Pancreas (tissue), 10 donors: ENCODE data around the gene CC2D1B. TPM values are rescaled to one million over a fixed set of nuclear protein-coding genes. Genes with fewer than 3 reads are reported as not detected.

Source experiments
- ATAC-seq, 4 donors: fragments of 200-7000 bp; cut with Tn5 transposase; one replicate each; pipeline versions ENCODE4 v1.8.0 to v1.9.1; 2020; ENCODE audit warnings: mild to moderate bottlenecking in 4 of 4, moderate library complexity in 4 of 4
- DNase-seq, 6 donors: peaks; one replicate each; pipeline ENCODE4 v3.0.0-alpha.2; 2020
- FAIRE-seq: peaks from 2 replicates; lab custom pipeline; 2012; peaks lifted over from hg19 to GRCh38; lab: Jason Lieb, UNC
- H3K27ac ChIP-seq, 4 donors: fragments of 200-600 bp; sonication (generic); 1 replicate in 3 of 4; 2 replicates in 1 of 4; pipeline versions ENCODE4 v1.5.0 to v1.8.0; 2020
- H3K27me3 ChIP-seq, 4 donors: fragments of 200-600 bp; one replicate each; pipeline ENCODE4 v1.8.0; 2021
- H3K36me3 ChIP-seq, 3 donors: fragments of 200-600 bp; sonication (generic) in 1 of 3; one replicate each; pipeline versions ENCODE4 v1.5.0 to v1.8.0; 2020 to 2021
- H3K4me1 ChIP-seq, 3 donors: fragments of 200-600 bp; one replicate each; pipeline ENCODE4 v1.8.0; 2021
- H3K4me3 ChIP-seq, 4 donors: fragments of 200-600 bp; sonication (generic) in 2 of 4; one replicate each; pipeline versions ENCODE4 v1.5.0 to v1.8.0; 2020 to 2021
- H3K9me3 ChIP-seq, 4 donors: fragments of 200-600 bp; one replicate each; pipeline ENCODE4 v1.8.0; 2021
- CTCF ChIP-seq, 4 donors: fragments of 200-600 bp; sonication (generic) in 3 of 4; IDR thresholded peaks; one replicate each; pipeline versions ENCODE4 v1.5.0 to v1.8.0; 2021; ENCODE audit warnings: antibody characterized with exemption in 4 of 4
- WGBS, 2 donors: extraction: QIAGEN DNeasy Blood & Tissue Kit; methylation state at CpG; one replicate each; pipeline ENCODE4 v1.1.7; 2013; 5-methylcytosine and 5-hydroxymethylcytosine counted together
- intact Hi-C, 3 donors: fragments of 100-400 bp; cut with DNase I; formaldehyde crosslinking; loops; one replicate each; pipeline versions ENCODE4 v1.11.1 to v1.14.2; 2022
- polyA plus RNA-seq, 2 donors: library from polyadenylated mRNA; stranded (reverse); fragments of 200-250 nt; gene quantifications; one replicate each; pipeline ENCODE4 v1.2.3, GENCODE V29; 2013
- total RNA-seq, 6 donors: library from RNA; stranded (reverse); fragmentation: NEBNext Ultra II Directional in 4 of 6; extraction: Animal tissue kit (Norgen Biotek cat#: 25700) in 4 of 6; gene quantifications; one replicate each; pipeline versions ENCODE4 v1.2.1 to v1.2.4, GENCODE V29; 2021 to 2023
- donor health status: healthy with polysubstance abuse.
- donor health status: DM: no; HTN: no; CAD: no; lungs with moderate emphysema.
- donor health status: DM: no; HTN: no; CAD: no.
- donor health status: control.
- donor health status: control.
- donor health status: Bipolar disorder and iron deficiency.
- donor health status: DM: yes; HTN: yes; CAD: no.
- donor health status: DM: no; HTN: no; CAD: no.
- donor health status: DM: no; HTN: no; CAD: no.
- donor health status: DM: yes; HTN: yes; CAD: no.

Gene CC2D1B
- total and polyA plus RNA-seq, 8 donors = 13.3 to 22.3 (median 14.6) TPM

GRCh38 chr1:52325786-52326185, 40.2 kb downstream of the CC2D1B start:
- DNase-seq (no peak), ATAC-seq (no peak), FAIRE-seq (no peak)
- no peaks in the 10 kb centered on the region for H3K9me3 ChIP-seq
- intact Hi-C loops = no loop called here
- no peaks in the 10 kb centered on the region for H3K4me1 ChIP-seq
- H3K27ac ChIP-seq = no peak overlapping the region
- TF ChIP-seq CTCF (IDR thresholded peaks at IDR 0.05) = no peak
- H3K36me3 ChIP-seq = no peaks in the 10 kb centered on the region
- H3K4me3 ChIP-seq = no peak overlapping the region
- 85 to 89% methylated on average over 5 of the region's 5 CpGs for WGBS, 2 donors
- H3K27me3 ChIP-seq = no peaks in the 10 kb centered on the region

GRCh38 chr1:52323731-52324130, 42.3 kb downstream of the CC2D1B start:
- no peak overlapping the region for H3K27ac ChIP-seq
- no peaks in the 10 kb centered on the region for H3K9me3 ChIP-seq
- H3K4me1 ChIP-seq = no peaks in the 10 kb centered on the region
- no peaks in the 10 kb centered on the region for H3K27me3 ChIP-seq
- no peak for ATAC-seq
- FAIRE-seq = no peak
- no peak overlapping the region for H3K4me3 ChIP-seq
- WGBS, 2 donors = 96 to 97% methylated on average over 8 of the region's 8 CpGs
- no peaks in the 10 kb centered on the region for H3K36me3 ChIP-seq
- DNase-seq = no peak
- intact Hi-C loops = no loop called here
- TF ChIP-seq CTCF (IDR thresholded peaks at IDR 0.05) = no peak

GRCh38 chr1:52321061-52321460, 44.9 kb downstream of the CC2D1B start:
- Histone ChIP-seq H3K4me1 (no peaks in the 10 kb centered on the region), H3K27me3 (no peaks in the 10 kb centered on the region), H3K27ac (no peak overlapping the region), H3K9me3 (no peaks in the 10 kb centered on the region), H3K4me3 (no peak overlapping the region), H3K36me3 (no peaks in the 10 kb centered on the region)
- intact Hi-C loops = no loop called here
- TF ChIP-seq CTCF (IDR thresholded peaks at IDR 0.05) = no peak
- no peak for DNase-seq
- WGBS, 2 donors = 99 to 100% methylated on average over 2 of the region's 2 CpGs
- FAIRE-seq = no peak
- no peak for ATAC-seq

- intact Hi-C loops = no loop called here
- H3K27me3 ChIP-seq = no peaks in the 10 kb centered on the region
- H3K4me1 ChIP-seq = no peaks in the 10 kb centered on the region
- no peaks in the 10 kb centered on the region for H3K9me3 ChIP-seq
- H3K27ac ChIP-seq = no peak overlapping the region
- TF ChIP-seq CTCF (IDR thresholded peaks at IDR 0.05) = no peak
- no peak overlapping the region for H3K4me3 ChIP-seq
- FAIRE-seq (no peak), DNase-seq (peak in 3 of 6 donors; percentile 45 to 76 (median 70)), ATAC-seq (no peak)
- peaks cover 0 to 6% (median 0%) of the 10 kb centered on the region in 3 donors for H3K36me3 ChIP-seq
- 84 to 91% methylated on average over 11 of the region's 11 CpGs for WGBS, 2 donors
Measured at GRCh38 chr1:52306227-52307006, 59.6 kb downstream of the CC2D1B start.
